HG03575 (cell line): Measurements from ENCODE around the gene CLIP1.

Experiments
- ATAC-seq: cut with Tn5 transposase; IDR thresholded peaks from one replicate; pipeline ENCODE4 v1.9.1; 2021; ENCODE audit not compliant: unreplicated experiment, insufficient number of reproducible peaks, low FRiP score; ENCODE audit errors: extremely low read depth

The CLIP1 gene

DNA sequence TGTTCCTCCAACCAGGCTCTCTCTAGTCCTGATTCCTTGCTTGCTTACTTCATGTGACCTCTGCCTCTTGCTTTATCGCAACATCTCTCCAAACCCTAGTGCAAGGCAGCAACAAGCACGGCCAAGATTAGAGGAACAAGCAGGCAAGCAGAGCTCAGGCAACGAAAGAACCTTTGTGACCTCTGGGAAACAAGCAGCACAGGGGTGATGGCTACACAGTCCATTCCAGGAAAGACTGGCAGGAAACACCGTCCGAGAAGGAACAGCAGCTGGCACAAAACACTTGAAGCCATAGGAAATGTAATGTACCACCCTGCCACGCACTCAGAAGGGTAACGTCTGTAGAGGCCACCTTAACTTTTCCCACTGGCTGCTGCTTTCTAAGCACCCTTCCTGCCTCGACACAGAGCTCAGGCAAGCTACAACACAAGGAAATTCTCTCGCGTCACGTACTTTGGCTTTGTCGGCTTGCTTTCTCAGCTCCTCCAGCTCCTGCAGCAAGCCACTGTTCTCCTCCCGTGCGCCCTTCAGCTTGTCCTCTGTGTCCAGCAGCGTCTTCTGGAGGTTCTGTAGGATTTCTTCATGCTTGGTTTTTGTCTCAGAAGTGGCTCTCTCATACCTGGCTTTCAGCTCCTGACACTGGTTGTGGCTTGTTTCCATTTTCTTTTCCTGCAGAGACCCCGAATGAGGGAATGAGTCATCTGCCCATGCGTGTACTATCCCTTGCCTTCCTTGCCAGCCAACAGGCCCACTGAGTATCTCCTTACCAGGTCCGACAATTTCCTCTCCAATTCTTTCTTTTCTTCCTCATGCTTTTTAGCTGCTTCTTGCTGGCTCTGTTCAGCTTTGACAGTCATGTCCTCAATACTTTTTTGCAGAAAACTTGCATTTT is 94.7 kb downstream of the CLIP1 start:
- ATAC-seq = no peak

DNA sequence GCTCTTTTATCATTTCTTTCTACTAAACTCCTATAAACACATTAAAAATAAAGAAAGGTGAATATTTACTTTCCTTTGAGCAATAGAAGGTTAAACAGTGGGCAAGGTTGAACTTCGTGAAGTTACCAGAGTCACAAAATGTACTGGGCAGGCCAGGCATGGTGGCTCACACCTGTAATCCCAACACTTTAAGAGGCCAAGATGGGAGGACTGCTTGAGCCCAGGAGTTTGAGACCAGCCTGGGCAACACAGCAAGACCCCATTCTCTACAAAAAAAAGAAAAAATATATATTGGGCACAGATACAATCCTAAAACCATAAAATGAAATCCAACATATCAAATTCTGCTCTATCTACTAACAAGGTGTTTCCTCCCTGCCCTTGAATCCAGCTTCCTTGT is 95.5 kb downstream of the CLIP1 start:
- ATAC-seq = no peak

DNA sequence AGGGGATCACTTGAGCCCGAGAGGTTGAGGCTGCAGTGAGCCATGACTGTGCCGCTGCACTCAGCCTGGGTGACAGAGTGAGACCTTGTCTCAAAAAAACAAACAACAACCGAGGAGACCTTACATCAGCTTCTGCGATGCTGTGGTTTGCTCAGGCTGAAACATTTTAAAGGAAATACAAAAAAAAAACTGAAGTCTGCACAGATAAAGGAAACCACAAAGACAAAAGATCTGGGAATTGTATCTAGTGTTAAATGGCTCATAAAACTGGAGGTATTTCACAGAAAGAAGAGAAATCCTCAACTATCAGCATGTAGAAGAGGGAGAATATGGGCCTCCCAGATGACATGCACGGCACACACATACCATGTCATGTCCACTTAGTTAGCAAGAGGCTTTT is 95.9 kb downstream of the CLIP1 start:
- ATAC-seq = no peak

DNA sequence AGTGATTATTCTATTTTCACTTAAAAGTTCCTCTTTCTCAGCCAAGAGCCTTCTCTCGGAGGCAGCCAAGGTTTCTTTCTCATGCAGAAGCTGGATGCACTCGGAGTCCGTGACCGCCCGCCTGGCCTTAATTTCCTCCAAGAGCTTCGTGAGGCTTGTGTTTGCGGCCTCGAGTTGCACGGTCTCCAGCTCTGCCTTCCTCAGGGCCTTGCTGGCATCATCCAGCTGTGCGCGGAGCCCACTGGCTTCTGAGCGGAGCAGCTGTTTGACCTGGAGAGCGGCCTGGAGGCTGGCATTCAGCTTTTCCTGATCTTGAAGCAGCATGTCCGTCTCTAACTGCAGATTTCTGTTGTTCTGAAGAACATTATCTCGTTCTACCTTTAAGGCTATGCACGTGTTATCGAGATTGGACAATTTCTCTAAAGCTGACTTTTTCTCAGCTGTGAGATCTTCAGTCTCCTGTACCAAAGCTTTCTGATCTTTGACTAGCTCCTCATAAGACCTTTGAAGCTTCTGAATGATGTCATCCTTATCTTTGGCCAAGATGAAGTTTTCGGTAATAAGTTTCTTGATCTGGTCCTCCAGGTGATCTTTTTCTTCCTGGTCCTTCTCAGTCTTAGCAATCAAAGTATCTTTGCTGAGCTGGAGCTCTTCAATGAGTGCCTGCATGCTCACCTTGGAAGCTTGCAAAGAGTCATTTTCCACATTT is 99.0 kb downstream of the CLIP1 start:
- no peak for ATAC-seq

DNA sequence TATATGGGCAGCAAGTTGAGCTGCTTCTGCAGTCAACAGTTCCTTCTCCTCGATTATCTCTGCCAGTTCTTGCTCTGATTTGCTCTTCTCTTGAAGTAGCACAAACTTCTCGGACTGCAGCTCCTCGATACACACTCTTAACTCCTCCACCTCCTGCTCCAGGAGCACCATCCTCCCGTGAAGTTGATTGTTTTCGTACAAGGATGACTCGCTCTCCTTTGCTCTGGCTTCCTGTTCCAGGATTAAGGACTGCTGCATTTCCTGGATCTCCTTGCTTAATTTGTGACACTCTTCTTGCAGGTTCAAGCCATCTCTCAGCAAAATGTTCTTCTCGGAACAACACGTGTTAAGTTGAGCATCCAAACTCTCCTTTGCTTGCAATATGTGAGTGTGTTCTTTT is 100.0 kb downstream of the CLIP1 start:
- no peak for ATAC-seq

DNA sequence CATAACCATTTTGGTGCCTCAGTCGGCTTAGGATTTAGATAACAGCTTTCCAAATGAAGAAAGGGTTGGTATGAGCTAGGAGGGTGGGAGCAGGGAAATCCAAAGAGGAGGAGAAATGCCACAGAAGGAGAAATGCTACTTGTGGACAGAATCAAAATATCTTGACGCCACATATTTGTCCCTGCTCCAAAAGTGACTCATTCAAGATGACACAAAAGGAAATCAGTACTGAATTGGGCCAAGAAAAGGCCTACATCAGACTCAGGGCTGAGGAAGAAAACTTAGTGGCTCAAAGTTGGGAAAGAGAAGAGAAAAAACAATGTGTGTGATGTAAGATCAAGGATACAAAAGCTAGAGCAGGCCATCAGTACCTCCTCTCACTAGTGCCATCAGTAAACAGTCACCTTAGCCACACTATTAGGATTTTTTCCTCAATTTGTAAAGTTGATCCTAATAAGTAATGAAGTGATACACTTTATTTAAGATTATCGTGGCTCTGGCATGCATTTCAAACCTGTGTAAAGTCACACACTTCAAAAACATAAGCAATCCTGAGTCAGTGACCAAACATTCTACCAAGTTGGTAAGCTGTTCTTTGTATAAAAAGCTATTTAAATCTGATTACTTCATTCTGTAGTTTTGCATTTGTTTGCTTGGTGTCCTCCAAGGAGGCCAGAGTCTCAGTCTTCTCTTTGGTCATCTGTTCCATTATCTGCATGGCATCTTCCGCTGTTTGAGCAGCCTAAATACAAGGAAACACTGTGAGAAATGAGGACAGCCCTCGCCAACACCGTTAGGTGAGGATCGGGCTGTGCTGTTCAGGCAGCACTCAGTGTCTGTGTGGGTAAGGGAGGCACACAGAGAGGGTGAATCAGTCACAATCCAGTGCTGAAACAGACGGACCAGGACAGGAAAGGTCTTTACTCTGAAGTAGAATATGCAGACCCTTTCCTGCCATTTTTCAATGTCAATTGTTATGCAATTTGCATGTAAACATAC is 103.6 kb downstream of the CLIP1 start:
- no peak for ATAC-seq

DNA sequence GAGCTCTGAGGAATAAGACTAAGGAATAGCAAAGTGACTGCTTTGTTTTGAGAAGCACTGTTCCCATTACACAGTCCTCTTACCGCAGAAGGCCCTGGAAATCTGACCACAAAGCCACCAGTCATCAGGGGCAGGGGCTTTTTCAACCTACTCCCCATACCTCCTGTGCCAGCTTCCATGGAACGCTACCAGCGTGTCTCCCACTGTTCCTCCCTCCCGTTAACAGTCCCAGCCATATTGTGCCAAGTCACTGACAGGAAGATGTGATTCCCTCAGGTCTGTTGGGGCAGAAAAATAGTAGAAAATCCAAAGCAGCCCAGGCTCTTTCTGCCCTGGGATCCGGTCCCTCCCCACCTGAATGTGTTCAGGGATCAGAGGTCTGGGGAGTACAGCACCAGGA is 109.5 kb downstream of the CLIP1 start:
- no peak for ATAC-seq

DNA sequence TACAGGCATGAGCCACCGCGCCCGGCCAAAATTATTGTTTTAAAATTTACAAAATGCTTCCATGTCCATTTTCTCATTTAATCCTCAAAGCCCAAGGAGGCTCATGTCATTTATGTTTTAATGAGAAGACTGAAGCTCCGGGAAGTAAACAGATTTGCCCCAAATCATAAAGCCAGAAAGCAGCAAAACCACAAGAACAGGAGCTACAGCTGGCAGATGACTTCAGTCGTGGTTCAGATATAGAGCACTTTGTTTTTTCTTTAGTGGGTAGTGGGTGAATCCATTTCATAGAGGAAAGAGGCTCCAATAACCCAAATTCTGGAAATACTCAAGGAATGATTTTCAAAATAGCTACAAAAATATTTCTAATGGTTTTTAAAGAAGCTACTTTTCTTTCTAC is 110.8 kb downstream of the CLIP1 start:
- ATAC-seq = no peak

DNA sequence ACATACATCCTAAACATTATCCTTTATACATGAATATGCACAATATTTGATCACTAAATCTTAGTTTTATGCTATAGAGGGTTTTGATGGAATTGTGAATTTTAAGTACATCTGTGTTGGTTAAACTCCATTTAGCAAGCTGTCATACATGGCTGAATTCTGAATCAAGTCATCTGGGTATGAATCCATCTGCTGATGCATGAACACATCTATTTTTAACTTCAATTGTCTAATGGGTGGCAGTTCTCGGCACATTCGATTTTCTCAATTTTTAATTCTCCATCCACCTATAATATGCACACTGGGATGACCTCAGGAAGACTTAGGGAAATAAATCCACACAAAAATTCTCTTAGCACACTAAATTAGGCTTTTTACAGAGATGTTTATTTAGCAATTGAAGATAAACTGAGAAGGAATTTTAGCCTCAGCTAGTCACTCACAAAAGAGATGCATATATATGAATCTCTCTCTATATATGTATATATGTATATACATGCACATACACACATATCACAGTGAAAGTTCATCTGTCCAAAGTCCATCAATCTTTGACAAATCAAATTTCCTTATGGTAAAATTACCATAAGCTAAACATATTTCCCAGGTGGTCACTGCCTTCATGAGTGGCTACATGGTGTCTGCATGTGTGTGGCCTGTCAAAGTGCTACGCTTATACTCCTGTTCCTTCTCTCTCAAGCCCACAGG is 111.7 kb downstream of the CLIP1 start:
- ATAC-seq = no peak

DNA sequence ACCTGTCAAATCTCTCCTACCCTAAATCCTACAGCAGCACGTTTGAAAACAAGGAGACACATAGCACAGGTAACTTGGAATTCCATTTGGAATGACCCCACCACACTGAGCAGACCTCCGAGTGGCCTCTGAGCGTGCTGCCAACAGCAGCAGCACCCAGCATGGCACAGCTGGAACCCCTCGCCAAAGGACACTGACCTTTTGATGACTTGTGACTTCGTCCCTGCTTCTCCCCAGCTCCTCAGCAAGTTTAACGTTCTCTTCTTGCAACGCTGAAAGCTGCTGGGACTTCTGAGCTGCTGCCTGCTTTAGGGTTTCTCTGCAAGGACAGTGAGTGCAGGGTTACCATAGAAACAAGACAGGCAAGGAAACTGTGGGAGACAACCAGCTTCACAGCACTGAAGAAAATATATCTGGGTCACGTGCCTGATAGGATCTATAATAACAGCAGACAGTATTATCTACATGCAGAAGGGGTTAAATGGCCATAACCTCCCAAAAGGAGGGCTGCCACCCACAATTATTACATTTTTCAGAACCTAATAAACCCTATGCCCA is 112.8 kb downstream of the CLIP1 start:
- ATAC-seq = no peak

DNA sequence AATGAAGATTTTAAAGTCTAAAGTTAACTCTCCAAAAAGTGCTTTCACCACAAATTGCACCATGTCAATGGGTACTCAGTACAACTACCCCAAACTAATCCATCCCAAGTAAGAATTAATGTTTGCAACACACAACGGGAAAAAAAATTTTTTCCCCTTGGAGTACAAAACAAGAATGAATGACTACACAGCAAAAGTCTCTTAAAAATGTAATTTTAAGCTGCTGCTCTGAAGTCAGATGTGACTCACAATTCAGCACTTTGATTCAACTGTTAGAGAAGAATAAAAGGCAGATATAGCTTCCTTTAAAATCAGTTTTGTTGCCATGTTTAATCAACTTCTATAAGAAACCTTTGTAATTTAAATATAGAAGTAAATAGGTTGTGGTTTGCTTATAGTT is 113.7 kb downstream of the CLIP1 start:
- no peak for ATAC-seq

DNA sequence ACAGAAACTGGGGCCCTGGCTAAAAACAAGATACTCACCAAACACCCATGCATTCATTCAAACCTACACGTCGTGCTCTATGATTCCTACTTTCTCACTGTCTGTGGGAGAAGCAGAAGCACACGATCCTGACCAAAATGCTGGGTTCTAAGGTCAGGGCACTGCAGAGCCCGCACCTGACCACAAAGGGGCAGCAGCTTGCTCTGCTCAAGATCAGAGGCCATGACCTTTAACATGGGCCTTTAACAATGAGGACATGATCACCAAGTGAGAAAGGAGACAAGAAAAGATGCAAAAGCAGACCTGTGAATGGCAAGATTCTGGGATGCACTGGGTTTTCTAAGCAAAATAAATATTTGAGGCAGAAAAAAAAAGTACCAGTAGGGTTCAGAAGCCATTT is 116.1 kb downstream of the CLIP1 start:
- no peak for ATAC-seq

DNA sequence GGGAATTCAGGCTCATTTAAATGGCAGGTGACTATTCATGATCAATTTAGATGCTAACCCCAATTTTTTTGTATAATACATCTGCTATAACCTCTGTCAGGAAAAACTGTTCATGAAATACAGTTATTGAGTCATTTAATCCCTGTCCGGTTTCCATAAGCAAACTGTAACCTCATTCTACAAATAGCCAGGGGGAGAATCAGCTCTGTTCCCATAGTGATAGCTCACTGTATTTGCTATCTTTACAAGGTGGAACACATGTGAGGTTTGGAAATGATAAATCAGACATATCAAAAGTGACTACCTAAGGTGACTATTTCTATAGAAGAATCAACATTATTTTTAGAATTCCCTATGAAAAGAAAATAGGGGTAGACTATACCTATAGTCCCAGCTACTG is 117.5 kb downstream of the CLIP1 start:
- ATAC-seq = no peak

DNA sequence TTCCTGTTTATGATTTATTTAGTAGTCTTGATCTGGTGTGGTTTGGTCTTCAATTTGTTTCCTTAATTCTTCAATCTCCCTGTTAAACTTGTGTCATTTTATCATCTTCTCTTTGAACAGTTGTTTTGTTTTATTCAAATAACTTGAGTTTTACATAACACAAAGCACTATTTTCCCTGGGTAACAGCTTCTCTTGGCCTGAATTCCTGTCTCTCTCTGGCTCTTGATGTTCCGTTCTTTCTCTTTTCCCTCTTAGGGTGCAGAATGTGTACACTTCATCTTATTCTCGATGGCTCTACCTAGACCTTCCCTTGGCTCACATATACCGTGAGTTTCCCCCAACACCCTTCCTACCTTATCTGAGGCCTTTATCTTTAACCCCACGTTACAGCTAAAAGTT is 119.4 kb downstream of the CLIP1 start:
- ATAC-seq = no peak

DNA sequence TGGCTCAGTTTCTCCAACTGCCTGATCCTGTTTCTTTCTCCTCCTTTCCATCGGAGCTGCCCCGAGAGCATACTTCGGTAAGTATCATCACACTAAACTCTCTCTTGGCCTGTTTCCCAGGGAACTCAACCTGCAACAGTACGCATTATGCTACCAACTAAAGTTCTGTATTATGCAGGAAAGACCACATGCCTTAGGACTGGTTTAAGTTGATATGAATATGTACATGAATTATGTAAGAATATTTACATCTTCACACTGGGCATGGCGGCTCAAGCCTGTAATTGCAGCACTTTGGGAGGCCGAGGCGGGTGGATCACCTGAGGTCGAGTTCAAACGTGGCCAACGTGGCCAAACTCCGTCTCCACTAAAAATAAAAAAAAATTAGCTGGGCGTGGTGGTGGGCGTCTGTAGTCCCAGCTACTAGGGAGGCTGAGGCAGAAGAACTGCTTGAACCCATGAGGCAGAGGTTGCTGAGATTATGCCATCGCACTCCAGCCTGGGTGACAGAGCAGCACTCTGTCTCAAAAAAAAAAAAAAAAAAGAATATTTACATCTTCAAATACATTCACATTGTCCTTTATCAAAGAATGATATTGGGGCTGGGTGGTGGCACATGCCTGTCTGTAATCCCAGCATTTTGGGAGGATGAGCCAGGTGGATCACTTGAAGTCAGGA is 124.3 kb downstream of the CLIP1 start:
- no peak for ATAC-seq

DNA sequence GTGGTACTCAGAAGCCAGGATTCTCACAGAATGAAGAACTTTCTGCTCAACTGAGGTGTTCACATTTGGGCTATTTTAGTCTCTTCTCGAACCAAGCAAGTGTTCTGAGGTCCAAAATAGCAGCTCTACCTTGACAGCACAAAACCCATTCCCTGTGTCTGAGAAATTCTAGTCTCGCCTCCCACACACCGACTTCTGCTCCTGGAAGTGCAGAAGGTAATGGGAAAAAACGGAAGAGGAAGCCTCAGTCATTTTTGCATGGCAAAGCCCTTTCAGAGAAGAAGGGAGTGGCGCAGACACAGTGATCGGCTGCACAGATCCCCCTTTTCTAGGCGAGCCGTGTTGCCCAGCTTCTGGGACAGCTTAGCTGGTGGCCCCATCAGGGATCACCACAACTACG is 125.0 kb downstream of the CLIP1 start:
- ATAC-seq = no peak

DNA sequence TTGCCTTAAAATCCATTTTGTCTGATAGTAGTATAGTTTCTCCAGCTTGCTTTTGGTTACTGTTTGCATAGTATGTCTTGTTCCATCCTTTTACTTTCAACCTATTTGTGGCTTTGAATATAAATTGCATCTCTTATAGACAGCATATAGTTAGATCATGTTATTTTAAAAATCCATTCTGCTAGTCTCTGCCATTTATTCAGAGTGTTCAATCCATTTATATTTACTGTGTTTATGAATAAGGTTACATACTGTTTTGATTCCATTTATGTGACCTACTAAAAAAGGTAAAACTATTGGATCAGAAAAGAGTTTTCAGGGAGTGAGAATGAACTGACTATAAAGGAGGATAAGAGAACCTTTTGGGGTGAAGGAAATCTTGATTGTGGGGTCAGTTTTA is 126.6 kb downstream of the CLIP1 start:
- ATAC-seq = no peak

DNA sequence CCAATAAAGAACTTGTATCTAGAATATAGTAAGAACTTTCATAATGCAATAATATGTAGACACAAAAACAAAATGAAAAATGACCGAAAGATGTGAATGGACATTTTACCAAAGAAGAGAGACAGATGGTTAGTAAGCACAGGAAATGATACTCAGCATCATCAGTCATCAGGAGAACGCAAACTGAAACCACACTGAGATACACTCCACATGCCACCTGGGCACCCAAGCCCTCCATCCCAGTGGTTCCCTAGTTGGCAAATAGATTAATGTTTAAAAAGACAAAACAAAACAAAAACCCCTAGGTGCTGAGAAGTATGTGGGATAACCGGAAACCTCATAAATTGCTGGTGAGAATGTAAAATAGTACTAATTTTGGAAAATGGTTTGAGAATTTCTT is 129.4 kb downstream of the CLIP1 start:
- no peak for ATAC-seq
